A673 (cell line): Measurements from ENCODE around the gene SSBP3.

ENCODE experiments used
- EZH2 ChIP-seq: fragments of 200-600 bp; sonication (generic); IDR thresholded peaks from 2 replicates; pipeline ENCODE4 v1.6.1; 2017; ENCODE audit warnings: borderline replicate concordance, low read depth, mild to moderate bottlenecking, mixed read lengths, antibody characterized with exemption, low read length; ENCODE audit not compliant: poor library complexity, severe bottlenecking
- TF ChIP-seq, protein P1 (sequence below): fragments of 300-800, 200-600 bp; sonication (generic); conservative IDR thresholded peaks from 2 replicates; pipeline ENCODE4 v1.5.1; 2017; ENCODE audit warnings: low read depth, mild to moderate bottlenecking, antibody characterized with exemption, low read length, moderate library complexity, mixed read lengths

DNA sequence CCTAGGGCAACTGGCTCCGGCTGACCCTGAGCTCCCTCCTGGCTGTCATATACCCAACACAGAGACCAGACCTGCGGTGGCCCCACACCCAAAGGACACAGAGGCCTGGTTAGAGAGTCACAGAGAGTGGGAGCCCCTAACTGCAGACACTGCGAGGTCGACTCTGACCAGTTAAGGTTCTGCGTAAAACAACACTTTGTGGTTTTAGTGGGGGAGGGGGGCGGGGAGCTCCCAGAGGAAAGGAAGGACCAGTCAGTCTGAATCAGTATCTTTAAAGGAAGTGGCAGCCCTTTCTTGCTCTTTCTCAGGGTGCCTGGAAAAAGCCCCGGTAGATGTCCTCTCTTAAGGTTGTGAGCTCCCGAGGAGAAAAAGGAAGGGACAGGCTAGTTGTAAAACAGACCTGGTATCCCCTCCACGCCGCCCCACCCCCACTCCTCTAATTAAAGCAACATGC is 2.4 kb downstream of the SSBP3 start:
- TF ChIP-seq, protein P1, sequence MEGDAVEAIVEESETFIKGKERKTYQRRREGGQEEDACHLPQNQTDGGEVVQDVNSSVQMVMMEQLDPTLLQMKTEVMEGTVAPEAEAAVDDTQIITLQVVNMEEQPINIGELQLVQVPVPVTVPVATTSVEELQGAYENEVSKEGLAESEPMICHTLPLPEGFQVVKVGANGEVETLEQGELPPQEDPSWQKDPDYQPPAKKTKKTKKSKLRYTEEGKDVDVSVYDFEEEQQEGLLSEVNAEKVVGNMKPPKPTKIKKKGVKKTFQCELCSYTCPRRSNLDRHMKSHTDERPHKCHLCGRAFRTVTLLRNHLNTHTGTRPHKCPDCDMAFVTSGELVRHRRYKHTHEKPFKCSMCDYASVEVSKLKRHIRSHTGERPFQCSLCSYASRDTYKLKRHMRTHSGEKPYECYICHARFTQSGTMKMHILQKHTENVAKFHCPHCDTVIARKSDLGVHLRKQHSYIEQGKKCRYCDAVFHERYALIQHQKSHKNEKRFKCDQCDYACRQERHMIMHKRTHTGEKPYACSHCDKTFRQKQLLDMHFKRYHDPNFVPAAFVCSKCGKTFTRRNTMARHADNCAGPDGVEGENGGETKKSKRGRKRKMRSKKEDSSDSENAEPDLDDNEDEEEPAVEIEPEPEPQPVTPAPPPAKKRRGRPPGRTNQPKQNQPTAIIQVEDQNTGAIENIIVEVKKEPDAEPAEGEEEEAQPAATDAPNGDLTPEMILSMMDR = no peak
- TF ChIP-seq EZH2 = no peak
